Epithelial cell of esophagus (primary cell): Measurements from ENCODE around the gene ITGAD.
"Not testable (repeated sequence)": the region's sequence is repeated elsewhere in the genome, so short reads cannot be mapped to it uniquely, and the experiment has no call there.

Experiments used
- DNase-seq: peaks from one replicate; pipeline ENCODE4 v3.0.0; 2010; ENCODE audit warnings: low read depth
- H3K4me3 ChIP-seq: 2 replicates; pipeline ENCODE4 v1.5.1; 2011; ENCODE audit warnings: mild to moderate bottlenecking, low read length, control low read depth
- CTCF ChIP-seq: IDR thresholded peaks from 2 replicates; pipeline ENCODE4 v1.5.1; 2011; ENCODE audit warnings: low read depth, mild to moderate bottlenecking, low read length, control low read depth, inconsistent platforms; ENCODE audit not compliant: insufficient read depth; ENCODE audit errors: missing control alignments

Gene ITGAD

GRCh38 chr16:31411024-31411844 is 18.1 kb downstream of the ITGAD start:
- no peak for DNase-seq
- no peak overlapping the region for H3K4me3 ChIP-seq
- no peak for TF ChIP-seq CTCF

GRCh38 chr16:31412750-31413149 is 19.6 kb downstream of the ITGAD start:
- no peak for TF ChIP-seq CTCF
- no peak for DNase-seq

GRCh38 chr16:31413381-31413780 is 20.2 kb downstream of the ITGAD start:
- no peak for TF ChIP-seq CTCF
- DNase-seq, result no peak
- no peak overlapping the region for H3K4me3 ChIP-seq

More at GRCh38 chr16:31412750-31413149, 19.6 kb downstream of the ITGAD start:
- no peak overlapping the region for H3K4me3 ChIP-seq

- no peak overlapping the region for H3K4me3 ChIP-seq
- no peak for DNase-seq
- TF ChIP-seq CTCF, result no peak
Measured at GRCh38 chr16:31413943-31414342, 20.8 kb downstream of the ITGAD start.

- no peak overlapping the region for H3K4me3 ChIP-seq
- no peak for DNase-seq
- TF ChIP-seq CTCF, result no peak
Measured at GRCh38 chr16:31414706-31415105, 21.6 kb downstream of the ITGAD start.

- TF ChIP-seq CTCF, result no peak
- DNase-seq, result no peak
- H3K4me3 ChIP-seq, result no peak overlapping the region
Measured at GRCh38 chr16:31416371-31416770, 23.2 kb downstream of the ITGAD start.

GRCh38 chr16:31417036-31417435 is 23.9 kb downstream of the ITGAD start:
- not testable (repeated sequence) for DNase-seq, H3K4me3 ChIP-seq
